Dermis microvascular lymphatic vessel endothelial cell (primary cell): ENCODE measurements around the gene ZBP1. TPM values are rescaled to one million over a fixed set of nuclear protein-coding genes. Genes with fewer than 3 reads are reported as not detected.

Experiments used
- DNase-seq, 2 donors: peaks; one replicate each; pipeline versions ENCODE4 v3.0.0 to v3.0.0-alpha.2; 2010; ENCODE audit warnings: low read depth in 2 of 2
- total RNA-seq: library from RNA; depleted of rRNA; stranded (reverse); fragments of >200 nt; gene quantifications from 2 replicates; pipeline ENCODE4 v1.2.1, GENCODE V29; 2014

Gene ZBP1
- total RNA-seq, 1 donor from 2014 or later, result not detected

GRCh38 chr20:57574954-57575353, 45.3 kb downstream of the ZBP1 start:
- no peak for DNase-seq

DNA sequence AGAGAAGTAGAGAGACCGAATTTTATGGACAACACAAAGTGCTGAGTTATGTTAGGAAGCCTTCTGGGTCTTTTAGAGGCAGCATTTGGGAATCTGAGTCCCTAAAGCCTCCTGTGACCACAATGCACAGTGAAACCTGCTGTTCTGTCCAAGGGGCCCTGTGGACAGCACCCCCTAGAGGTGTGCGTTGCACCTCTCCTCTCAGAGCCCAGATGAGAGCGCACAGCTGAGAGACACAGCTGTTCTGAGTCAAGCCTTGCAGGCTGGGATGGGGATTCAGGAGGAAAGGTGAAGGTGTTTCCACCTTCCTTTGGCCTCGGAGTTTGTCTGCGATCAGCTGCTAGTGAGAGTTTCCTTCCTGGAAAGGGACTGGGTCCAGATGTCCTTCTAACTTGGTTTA, 46.3 kb downstream of the ZBP1 start:
- DNase-seq, result no peak

DNA sequence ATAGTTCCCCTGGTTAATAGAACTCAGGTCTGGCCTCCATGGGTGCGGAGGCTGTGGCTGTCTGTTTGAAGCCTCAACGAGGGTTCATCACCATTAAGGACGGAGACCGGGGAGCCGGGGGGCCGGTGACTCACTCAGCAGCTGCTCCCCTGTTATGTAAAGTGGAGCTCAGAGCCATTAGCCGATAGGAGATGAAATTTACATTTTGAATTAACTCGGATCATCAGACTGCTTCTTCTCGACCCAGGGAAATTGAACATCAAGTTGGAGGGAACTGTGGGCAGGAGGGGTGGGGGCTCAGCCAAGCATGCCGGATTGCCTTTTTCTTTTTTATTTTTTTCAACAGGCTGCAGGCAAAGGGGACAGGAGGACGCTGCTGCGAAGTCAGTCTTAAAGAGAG, 47.0 kb downstream of the ZBP1 start:
- no peak for DNase-seq

- no peak for DNase-seq
These were observed 48.3 kb downstream of the ZBP1 start for GRCh38 chr20:57571782-57572416.

DNA sequence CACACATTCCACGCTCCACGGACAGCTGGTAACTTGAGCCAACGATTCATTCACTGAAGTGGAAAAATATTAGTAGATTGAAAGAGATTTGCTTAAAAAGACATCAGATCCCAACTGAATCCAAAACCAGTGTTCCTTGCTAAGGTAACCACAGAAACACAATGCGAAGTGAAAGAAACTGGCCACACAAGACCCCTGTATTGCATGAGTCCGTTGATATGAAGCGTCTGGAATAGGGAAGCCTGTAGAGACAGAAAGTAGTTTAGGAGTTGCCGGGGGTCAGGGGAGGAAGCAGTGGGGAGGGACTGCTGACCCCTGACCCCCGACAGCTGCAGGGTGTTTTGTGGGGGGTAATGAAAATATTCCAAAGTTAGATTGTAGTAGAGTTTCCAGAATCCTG, 49.3 kb downstream of the ZBP1 start:
- no peak for DNase-seq

DNA sequence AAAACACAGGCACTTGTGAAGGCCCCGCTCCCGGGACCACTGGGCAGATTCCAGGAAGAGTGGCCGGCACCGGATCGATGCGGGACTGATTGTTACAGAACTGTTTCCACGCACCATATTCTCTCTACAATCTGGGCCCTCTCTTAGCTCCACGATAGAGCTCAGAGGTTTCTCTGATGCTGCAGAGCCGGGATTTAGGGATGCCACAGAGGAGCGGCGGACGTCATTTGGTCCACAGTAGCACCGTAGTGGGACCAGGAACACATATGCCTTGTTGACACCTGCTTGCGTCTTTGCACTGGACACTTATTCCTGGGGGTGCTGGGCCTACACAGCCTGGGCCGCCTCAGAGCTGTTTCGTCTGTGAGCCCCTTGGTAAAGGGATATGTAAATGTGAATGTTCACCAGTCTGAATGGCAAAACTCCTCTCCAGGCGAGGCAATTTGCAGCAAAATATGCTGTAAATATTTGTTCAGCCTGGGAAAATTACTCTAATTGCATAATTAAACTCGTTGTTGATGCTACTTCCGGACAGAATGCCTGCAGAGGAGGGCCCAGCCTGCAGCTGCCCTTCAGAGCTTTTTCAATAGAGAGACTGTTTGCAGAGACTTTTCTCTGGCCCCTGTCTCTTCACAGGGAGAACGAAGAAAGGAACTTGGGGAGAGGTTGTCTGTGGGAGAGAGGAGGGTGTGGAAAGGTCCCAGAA, 49.9 kb downstream of the ZBP1 start:
- DNase-seq, result no peak

GRCh38 chr20:57568960-57569359, 51.3 kb downstream of the ZBP1 start:
- no peak for DNase-seq

DNA sequence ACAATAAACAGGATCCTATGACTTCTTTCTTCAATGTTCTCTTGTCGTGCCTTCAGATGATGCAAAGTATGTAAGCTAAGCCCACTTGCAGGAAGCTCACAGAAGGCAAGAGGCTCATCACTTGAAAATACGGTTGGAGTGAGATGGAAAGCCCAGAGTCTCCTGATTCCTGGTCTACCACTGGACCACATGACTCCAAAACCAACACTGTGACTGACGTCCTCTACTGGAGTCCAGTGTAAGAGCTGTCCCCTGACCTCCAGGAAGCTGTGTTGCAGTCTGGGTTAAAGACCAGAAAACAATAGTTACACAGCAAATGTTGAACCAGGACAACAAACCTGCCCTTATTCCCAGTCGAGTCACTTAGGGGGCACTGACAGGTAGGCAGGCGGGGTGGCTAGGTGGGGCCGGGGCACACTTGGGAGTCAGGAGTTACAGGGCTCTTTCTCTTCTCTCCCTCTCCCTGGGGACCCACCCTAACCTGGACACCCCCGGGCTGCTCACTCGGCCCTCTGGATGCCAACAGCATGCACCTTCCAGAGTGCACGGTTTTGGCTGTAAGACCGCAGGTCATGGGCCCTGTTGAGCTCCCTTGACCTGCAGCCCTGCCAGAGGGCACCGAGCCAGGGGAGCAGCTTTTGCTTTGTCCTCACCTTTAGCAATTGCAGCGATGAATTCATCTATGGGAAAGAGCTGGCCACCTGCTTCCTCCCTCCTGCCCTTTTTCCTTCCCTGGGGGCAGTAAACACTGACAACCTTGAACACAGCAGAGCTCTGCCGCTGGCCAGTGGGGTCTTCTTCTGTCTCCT, 51.9 kb downstream of the ZBP1 start:
- DNase-seq, result no peak

DNA sequence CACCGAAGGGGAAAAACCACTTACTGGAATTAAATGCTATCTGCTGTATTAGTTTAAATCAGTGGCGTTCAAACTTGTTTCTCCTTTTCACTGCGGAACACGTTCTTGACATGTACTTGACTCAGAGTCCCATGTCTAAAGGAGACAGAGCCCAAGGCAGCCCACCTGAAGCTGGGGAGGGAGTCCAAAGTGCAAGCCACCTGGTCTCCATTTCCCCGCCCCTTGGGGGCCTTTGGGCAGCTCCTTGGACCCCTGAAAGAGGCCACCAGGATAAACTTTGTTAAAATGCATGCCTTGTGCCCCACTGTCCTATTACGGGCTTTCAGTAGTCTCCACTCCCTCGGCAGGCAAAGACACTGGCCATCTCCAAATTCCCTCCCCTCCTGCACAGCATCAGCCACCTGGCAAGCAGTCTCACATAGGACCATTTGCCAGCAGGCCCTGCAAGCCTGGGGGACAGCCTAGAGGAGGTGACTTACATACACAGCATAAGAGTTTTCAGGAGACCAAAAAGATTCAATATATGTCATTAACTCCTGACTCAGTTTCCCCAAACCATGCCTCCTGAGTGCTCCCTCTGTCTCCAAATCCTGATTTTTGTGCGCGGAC, 52.7 kb downstream of the ZBP1 start:
- DNase-seq, result no peak

GRCh38 chr20:57566803-57567459, 53.3 kb downstream of the ZBP1 start:
- no peak for DNase-seq

- no peak for DNase-seq
These were observed 53.8 kb downstream of the ZBP1 start for GRCh38 chr20:57566399-57566798.

- no peak for DNase-seq
These were observed 55.1 kb downstream of the ZBP1 start for GRCh38 chr20:57564951-57565642.

DNA sequence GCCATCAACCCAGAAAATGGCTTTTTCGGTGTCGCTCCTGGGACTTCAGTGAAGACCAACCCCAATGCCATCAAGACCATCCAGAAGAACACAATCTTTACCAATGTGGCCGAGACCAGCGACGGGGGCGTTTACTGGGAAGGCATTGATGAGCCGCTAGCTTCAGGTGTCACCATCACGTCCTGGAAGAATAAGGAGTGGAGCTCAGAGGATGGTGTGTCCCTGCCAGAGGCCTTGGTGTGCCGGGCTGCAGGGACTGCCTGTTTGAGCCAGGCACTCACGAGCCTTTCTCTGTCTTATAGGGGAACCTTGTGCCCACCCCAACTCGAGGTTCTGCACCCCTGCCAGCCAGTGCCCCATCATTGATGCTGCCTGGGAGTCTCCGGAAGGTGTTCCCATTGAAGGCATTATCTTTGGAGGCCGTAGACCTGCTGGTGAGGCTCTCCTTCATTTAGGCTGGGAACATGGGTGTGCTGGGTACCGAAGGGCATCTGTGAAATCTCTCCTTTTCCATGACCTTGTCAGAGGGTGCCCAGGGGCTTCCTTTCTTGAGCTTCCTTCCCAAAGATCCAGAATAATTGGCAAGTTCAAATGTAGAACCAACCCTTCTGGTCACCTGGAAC, 55.9 kb downstream of the ZBP1 start:
- DNase-seq, result no peak

DNA sequence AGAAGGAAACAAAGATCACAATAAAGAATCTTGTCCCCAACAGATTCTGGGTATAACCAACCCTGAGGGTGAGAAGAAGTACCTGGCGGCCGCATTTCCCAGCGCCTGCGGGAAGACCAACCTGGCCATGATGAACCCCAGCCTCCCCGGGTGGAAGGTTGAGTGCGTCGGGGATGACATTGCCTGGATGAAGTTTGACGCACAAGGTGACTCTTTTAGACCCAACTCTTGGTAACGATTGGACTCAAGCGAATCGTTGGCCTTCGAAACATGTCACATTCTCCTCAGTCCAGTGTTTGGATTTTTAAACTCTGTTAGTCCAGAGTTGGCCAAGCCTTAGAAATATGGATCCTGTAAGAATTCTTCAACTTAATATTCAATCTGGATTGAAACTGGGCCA, 56.7 kb downstream of the ZBP1 start:
- no peak for DNase-seq

DNA sequence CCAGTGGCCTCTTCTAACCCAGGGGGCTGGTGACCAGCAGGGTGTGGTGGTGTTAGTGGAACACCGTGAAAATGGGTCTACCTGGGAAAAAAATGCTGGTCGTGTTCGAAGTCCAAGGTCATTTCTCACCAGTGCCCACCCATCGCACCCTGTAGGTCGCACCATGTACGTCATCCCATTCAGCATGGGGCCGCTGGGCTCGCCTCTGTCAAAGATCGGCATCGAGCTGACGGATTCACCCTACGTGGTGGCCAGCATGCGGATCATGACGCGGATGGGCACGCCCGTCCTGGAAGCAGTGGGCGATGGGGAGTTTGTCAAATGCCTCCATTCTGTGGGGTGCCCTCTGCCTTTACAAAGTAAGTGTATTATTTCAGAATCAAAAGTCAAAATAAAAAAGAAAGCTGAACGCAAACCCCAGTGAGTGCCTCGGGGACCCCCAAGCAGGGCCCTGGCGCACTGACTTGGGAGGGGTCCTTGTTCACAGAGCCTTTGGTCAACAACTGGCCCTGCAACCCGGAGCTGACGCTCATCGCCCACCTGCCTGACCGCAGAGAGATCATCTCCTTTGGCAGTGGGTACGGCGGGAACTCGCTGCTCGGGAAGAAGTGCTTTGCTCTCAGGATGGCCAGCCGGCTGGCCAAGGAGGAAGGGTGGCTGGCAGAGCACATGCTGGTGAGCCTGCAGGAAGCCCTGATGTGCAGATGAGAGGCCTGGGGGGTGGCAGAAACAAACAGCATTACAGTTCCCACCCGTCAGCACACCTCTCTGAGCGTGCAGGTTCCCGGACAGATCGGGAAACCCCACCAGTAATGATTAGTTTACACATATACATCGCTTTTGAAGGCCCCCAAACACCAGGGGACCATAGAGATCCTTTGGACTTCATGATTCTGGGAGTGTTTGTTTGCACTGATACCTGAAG, 57.4 kb downstream of the ZBP1 start:
- no peak for DNase-seq

GRCh38 chr20:57561356-57562279, 58.6 kb downstream of the ZBP1 start:
- DNase-seq, result no peak

DNA sequence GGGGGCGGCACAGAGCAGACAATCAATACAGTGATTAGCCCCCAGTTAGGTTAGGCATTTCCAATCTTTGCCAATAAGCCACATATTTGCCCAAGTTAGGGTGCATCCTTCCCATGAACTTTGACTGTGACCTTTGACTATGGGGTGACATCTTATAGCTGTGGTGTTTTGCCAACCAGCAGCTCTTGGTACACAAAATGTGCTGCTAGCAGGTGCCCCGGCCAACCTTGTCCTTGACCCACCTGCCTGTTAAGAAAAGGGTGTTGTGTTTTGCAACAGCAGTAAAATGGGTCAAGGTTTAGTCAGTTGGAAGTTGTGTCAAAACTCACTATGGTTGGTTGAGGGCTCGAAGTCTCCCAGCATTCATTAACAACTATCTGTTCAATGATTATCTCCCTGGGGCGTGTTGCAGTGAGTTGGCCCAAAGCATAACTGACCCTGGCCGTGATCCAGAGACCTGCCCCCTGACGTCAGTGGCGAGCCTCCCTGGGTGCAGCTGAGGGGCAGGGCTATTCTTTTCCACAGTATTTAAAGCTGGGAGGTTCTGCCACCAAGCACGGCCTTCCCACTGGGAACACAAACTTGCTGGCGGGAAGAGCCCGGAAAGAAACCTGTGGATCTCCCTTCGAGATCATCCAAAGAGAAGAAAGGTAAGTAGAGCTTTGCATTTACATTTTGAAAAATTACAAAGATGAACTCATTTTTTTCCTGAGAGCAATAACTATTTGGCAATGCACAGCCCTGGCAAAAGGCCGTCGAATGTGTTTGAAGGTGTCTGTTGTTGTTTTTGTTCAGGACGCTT, 59.5 kb downstream of the ZBP1 start, which contains the start of gene PCK1:
Gene PCK1 (plus strand): TSS at position 557 of the 802 bp plus-strand sequence. CDS start 302 bp downstream, outside the sequence.
- DNase-seq, result no peak
